IMR-90 (cell line): ENCODE measurements around the gene ZMIZ2. TPM values are rescaled to one million over a fixed set of nuclear protein-coding genes. Genes with fewer than 3 reads are reported as not detected.

ENCODE experiments used
- ATAC-seq: fragments of 200-7000 bp; cut with Tn5 transposase; 2 replicates; pipeline ENCODE4 v1.9.1; 2020; ENCODE audit warnings: low read depth, mild to moderate bottlenecking, moderate library complexity
- BruUV-seq: library from RNA; stranded (reverse); fragments of 400-500 nt; replicated peaks from 2 replicates; lab custom pipeline; 2021; lab: Mats Ljungman, UMichigan
- CTCF ChIA-PET: fragments of 300-600 bp; formaldehyde crosslinking; extraction: SDS; loops from one replicate; lab custom pipeline; 2021; ENCODE audit warnings: antibody characterized with exemption; lab: Yijun Ruan, JAX
- POLR2A ChIA-PET: fragments of 300-600 bp; sonication (Branson Sonifier 250); formaldehyde crosslinking; loops from one replicate; lab custom pipeline; 2022; ENCODE audit warnings: antibody characterized with exemption; ENCODE audit not compliant: unreplicated experiment; lab: Charles Lee
- DNase-seq: peaks from one replicate; pipeline ENCODE4 v3.0.0; 2013
- H2AFZ ChIP-seq: replicated peaks from 2 replicates; pipeline ENCODE3; 2013; ENCODE audit warnings: low read length, mild to moderate bottlenecking; ENCODE audit not compliant: poor library complexity
- H2AK5ac ChIP-seq: 2 replicates; pipeline ENCODE4 v1.6.1; 2013; ENCODE audit warnings: low read depth, low read length, inconsistent platforms
- H2AK9ac ChIP-seq: replicated peaks from 2 replicates; pipeline ENCODE3; 2013; ENCODE audit warnings: mild to moderate bottlenecking, low read depth, low read length, moderate library complexity; ENCODE audit not compliant: poor library complexity
- H2BK120ac ChIP-seq: 2 replicates; pipeline ENCODE4 v1.6.1; 2013; ENCODE audit warnings: low read depth, low read length, inconsistent platforms
- H2BK15ac ChIP-seq: 3 replicates; pipeline ENCODE4 v1.6.1; 2013; ENCODE audit warnings: low read depth, low read length, inconsistent platforms
- H2BK20ac ChIP-seq: 2 replicates; pipeline ENCODE4 v1.6.1; 2013; ENCODE audit warnings: low read depth, mild to moderate bottlenecking, inconsistent platforms, low read length, moderate library complexity
- H2BK5ac ChIP-seq: 2 replicates; pipeline ENCODE4 v1.6.1; 2013; ENCODE audit warnings: mild to moderate bottlenecking, low read depth, low read length, inconsistent platforms; ENCODE audit not compliant: poor library complexity, severe bottlenecking
- H3K14ac ChIP-seq: replicated peaks from 2 replicates; pipeline ENCODE4 v1.6.1; 2013; ENCODE audit warnings: low read depth, low read length, inconsistent platforms
- H3K18ac ChIP-seq: 2 replicates; pipeline ENCODE4 v1.6.1; 2013; ENCODE audit warnings: low read depth, low read length, control low read depth
- H3K23ac ChIP-seq: 2 replicates; pipeline ENCODE4 v1.6.1; 2013; ENCODE audit warnings: low read depth, low read length, inconsistent platforms
- H3K27ac ChIP-seq: 2 replicates; pipeline ENCODE4 v1.5.1; 2013; ENCODE audit warnings: mild to moderate bottlenecking, control low read depth, low read length; ENCODE audit not compliant: insufficient read depth
- H3K27me3 ChIP-seq: 2 replicates; pipeline ENCODE4 v1.6.1; 2013; ENCODE audit warnings: low read length; ENCODE audit not compliant: control insufficient read depth, insufficient read depth
- H3K36me3 ChIP-seq: 2 replicates; pipeline ENCODE4 v1.6.1; 2013; ENCODE audit warnings: low read length, mixed read lengths; ENCODE audit not compliant: control insufficient read depth, insufficient read depth
- H3K4ac ChIP-seq: 2 replicates; pipeline ENCODE4 v1.6.1; 2013; ENCODE audit warnings: low read depth, low read length, inconsistent platforms
- H3K4me1 ChIP-seq: 2 replicates; pipeline ENCODE4 v1.6.1; 2013; ENCODE audit warnings: low read length, mixed read lengths; ENCODE audit not compliant: control insufficient read depth, insufficient read depth
- H3K4me2 ChIP-seq: 2 replicates; pipeline ENCODE4 v1.6.1; 2013; ENCODE audit warnings: low read depth, mild to moderate bottlenecking, control low read depth, low read length, moderate library complexity
- H3K4me3 ChIP-seq: 2 replicates; pipeline ENCODE4 v1.5.1; 2013; ENCODE audit warnings: low read depth, mild to moderate bottlenecking, control low read depth, low read length, moderate library complexity; ENCODE audit not compliant: insufficient read depth
- H3K56ac ChIP-seq: 2 replicates; pipeline ENCODE4 v1.6.1; 2013; ENCODE audit warnings: low read length, inconsistent platforms; ENCODE audit not compliant: insufficient read depth; ENCODE audit errors: extremely low read depth
- H3K79me1 ChIP-seq, 2 experiments: 2 replicates each; pipeline ENCODE4 v1.6.1; 2013; ENCODE audit warnings: low read length in 2 of 2, inconsistent platforms in 1 of 2, low read depth in 1 of 2
- H3K9ac ChIP-seq: 2 replicates; pipeline ENCODE4 v1.6.1; 2013; ENCODE audit warnings: low read depth, low read length, control low read depth
- H3K9me1 ChIP-seq: 2 replicates; pipeline ENCODE4 v1.6.1; 2013; ENCODE audit warnings: low read length, inconsistent platforms; ENCODE audit not compliant: insufficient read depth
- H3K9me3 ChIP-seq: 2 replicates; pipeline ENCODE4 v1.6.1; 2013; ENCODE audit warnings: low read length; ENCODE audit not compliant: control insufficient read depth, insufficient read depth
- H4K20me1 ChIP-seq: 2 replicates; pipeline ENCODE4 v1.6.1; 2013; ENCODE audit warnings: low read length, inconsistent platforms; ENCODE audit not compliant: insufficient read depth
- H4K5ac ChIP-seq: 2 replicates; pipeline ENCODE4 v1.6.1; 2013; ENCODE audit warnings: mild to moderate bottlenecking, low read depth, low read length, control low read depth
- H4K8ac ChIP-seq, 2 experiments: 2 replicates each; pipeline ENCODE4 v1.6.1; 2013; ENCODE audit warnings: low read depth in 2 of 2, low read length in 2 of 2, control low read depth in 1 of 2, inconsistent platforms in 1 of 2
- H4K91ac ChIP-seq: 2 replicates; pipeline ENCODE4 v1.6.1; 2013; ENCODE audit warnings: low read depth, low read length, inconsistent platforms; ENCODE audit not compliant: insufficient read depth
- CHD1 ChIP-seq: IDR thresholded peaks from 2 replicates; pipeline ENCODE4 v1.6.1; 2012; ENCODE audit warnings: low read depth, low read length, improper control_type of control experiment
- CTCF ChIP-seq: conservative IDR thresholded peaks from 2 replicates; pipeline ENCODE4 v1.5.1; 2012; ENCODE audit warnings: mild to moderate bottlenecking, low read depth, low read length, improper control_type of control experiment
- MAFK ChIP-seq: IDR thresholded peaks from 2 replicates; pipeline ENCODE4 v1.6.1; 2012; ENCODE audit warnings: low read depth, low read length, improper control_type of control experiment
- POLR2A ChIP-seq: IDR thresholded peaks from 2 replicates; pipeline ENCODE4 v1.6.1; 2012; ENCODE audit warnings: mild to moderate bottlenecking, low read depth, low read length
- RCOR1 ChIP-seq: IDR thresholded peaks from 2 replicates; pipeline ENCODE4 v1.6.1; 2012; ENCODE audit warnings: mild to moderate bottlenecking, low read length, improper control_type of control experiment; ENCODE audit not compliant: insufficient replicate concordance
- RFX5 ChIP-seq: IDR thresholded peaks from 2 replicates; pipeline ENCODE4 v1.8.0; 2012; ENCODE audit warnings: low read depth, mild to moderate bottlenecking, low read length, moderate library complexity
- SMC3 ChIP-seq: fragments of 150-350 bp; IDR thresholded peaks from 2 replicates; pipeline ENCODE4 v1.6.1; 2016; ENCODE audit warnings: low read depth, mild to moderate bottlenecking, antibody characterized with exemption, low read length, moderate library complexity
- USF2 ChIP-seq: fragments of 150-350 bp; IDR thresholded peaks from 2 replicates; pipeline ENCODE4 v1.6.1; 2017; ENCODE audit warnings: mild to moderate bottlenecking, antibody characterized with exemption, low read length, low read depth
- WGBS, 2 experiments: methylation state at CpG; one replicate each; pipeline versions ENCODE4 v1.1.5 to v1.1.7; 2013; ENCODE audit warnings: missing lambda C conversion rate in 2 of 2; ENCODE audit not compliant: insufficient read length in 1 of 2; ENCODE audit errors: extremely low coverage in 2 of 2; 5-methylcytosine and 5-hydroxymethylcytosine counted together
- dilution Hi-C: fragments of 300-500 bp; cut with HindIII; formaldehyde crosslinking; loops from one replicate; pipeline ENCODE4 v1.14.3; 2018; ENCODE audit warnings: low sequenced_read_pairs; ENCODE audit not compliant: unreplicated experiment
- in situ Hi-C: fragments of 300-500 bp; cut with MboI; formaldehyde crosslinking; loops from 3 replicates; pipeline ENCODE4 v1.14.3; 2019; ENCODE audit warnings: low sequenced_read_pairs, inconsistent platforms, mixed read lengths
- intact Hi-C: fragments of 100-400 bp; cut with micrococcal nuclease; formaldehyde crosslinking; loops from 2 replicates; pipeline ENCODE4 v1.10.0; 2022
- polyA plus RNA-seq, 3 experiments: library from polyadenylated mRNA; depleted of rRNA; stranded (reverse); fragments of >200 nt; gene quantifications; 2 replicates each; pipeline ENCODE4 v1.2.3, GENCODE V29; 2012; ENCODE audit warnings: low replicate concordance in 1 of 3
- total RNA-seq: library from RNA; depleted of rRNA; stranded (reverse); fragments of >200 nt; gene quantifications from 2 replicates; pipeline ENCODE4 v1.2.3, GENCODE V29; 2012

The ZMIZ2 gene
- total and polyA plus RNA-seq, 2 of the 4 experiments (the other 2 are of a cell fraction): 3.0 to 24.0 TPM

- H2AFZ ChIP-seq: no peak overlapping the region
- DNase-seq (no peak), ATAC-seq (no peak)
- peaks cover 4% of the 10 kb centered on the region; the same call in 1 of the 2 replicates for H3K36me3 ChIP-seq
- no peak overlapping the region for H2BK5ac ChIP-seq
- H4K20me1 ChIP-seq: peaks cover 13% of the 10 kb centered on the region
- no peak overlapping the region for H3K27ac ChIP-seq
- dilution Hi-C loops: no loop called here
- ChIA-PET CTCF (no interaction called here), POLR2A (no interaction called here)
- H3K56ac ChIP-seq: no peak overlapping the region
- no peaks in the 10 kb centered on the region for H3K27me3 ChIP-seq
- in situ Hi-C loops: no loop called here
- H4K91ac ChIP-seq: no peak overlapping the region
- no peaks in the 10 kb centered on the region for H3K79me1 ChIP-seq
- no peak overlapping the region for H3K23ac ChIP-seq
- BruUV-seq: no TSS peak
- no peak overlapping the region for H3K4me3 ChIP-seq
- H2BK15ac ChIP-seq: no peak overlapping the region
- no peaks in the 10 kb centered on the region for H3K4me1 ChIP-seq
- no peak overlapping the region for H2BK120ac ChIP-seq
- H2BK20ac ChIP-seq: no peak overlapping the region
- H3K9ac ChIP-seq: no peak overlapping the region
- no peak for TF ChIP-seq MAFK
- TF ChIP-seq USF2: no peak
- TF ChIP-seq CTCF: no peak
- no peak for TF ChIP-seq POLR2A
- no peak for TF ChIP-seq CHD1
- TF ChIP-seq RCOR1: no peak
- no peak for TF ChIP-seq SMC3
- no peak for TF ChIP-seq RFX5
- no peak overlapping the region for H3K14ac ChIP-seq
- intact Hi-C loops: no loop called here
- no peak overlapping the region for H2AK9ac ChIP-seq
- H3K9me1 ChIP-seq: 0 out of 2 replicates have a peak, but pooled peaks cover 3% of the 10 kb centered on the region
- H3K18ac ChIP-seq: no peak overlapping the region
- no CpG with 5 or more reads among the region's 4 CpGs for WGBS, 2 experiments
- H2AK5ac ChIP-seq: no peak overlapping the region
- no peak overlapping the region for H4K5ac ChIP-seq
- H4K8ac ChIP-seq: no peak overlapping the region
- H3K4me2 ChIP-seq: no peak overlapping the region
- no peak overlapping the region for H3K4ac ChIP-seq
- H3K9me3 ChIP-seq: no peaks in the 10 kb centered on the region
Measured at GRCh38 chr7:44808914-44809393, 60.3 kb downstream of the ZMIZ2 start.
